GM21576 (cell line): ENCODE data around the gene NTN3.
A peak's percentile ranks its signal among the peaks of the same experiment; 100 is the strongest.

ENCODE experiments used
- ATAC-seq: cut with Tn5 transposase; IDR thresholded peaks from one replicate; pipeline ENCODE4 v1.9.1; 2021; ENCODE audit warnings: mild to moderate bottlenecking, moderate library complexity; ENCODE audit not compliant: unreplicated experiment

The NTN3 gene

DNA sequence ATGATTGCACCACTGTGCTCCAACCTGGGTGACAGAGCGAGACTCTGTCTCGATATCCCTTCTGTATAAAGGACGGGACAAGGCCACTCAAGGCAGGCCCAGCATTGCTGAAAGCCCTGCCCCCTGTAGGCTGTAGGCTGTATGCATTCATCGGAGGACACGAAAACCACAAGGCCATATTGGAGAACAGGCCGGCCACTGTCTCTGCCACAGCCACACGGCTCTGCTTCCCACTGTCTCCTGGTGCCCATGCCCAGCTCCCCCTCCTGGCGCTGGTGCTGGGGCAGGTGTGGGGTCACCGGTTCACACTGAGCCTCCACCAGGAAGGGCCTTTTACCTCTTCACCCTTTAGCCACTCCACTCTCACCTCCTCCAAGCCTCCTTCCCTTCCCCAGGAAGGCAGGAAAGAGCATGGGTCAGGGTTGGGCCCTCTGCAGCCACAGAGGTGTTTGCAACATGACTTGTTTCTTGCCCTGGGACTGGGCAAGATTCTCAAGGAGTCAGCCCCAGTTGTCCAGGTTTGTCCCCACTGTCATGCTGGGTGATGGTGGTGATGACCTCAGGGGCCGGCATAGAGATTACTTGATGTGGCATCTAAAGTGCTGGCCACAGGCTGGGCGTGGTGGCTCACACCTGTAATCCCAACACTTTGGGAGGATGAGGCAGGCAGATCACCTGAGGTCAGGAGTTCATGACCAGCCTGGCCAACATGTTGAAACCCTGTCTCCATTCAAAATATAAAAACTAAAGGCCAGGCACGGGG lies 5.3 kb upstream of the NTN3 start:
- no peak for ATAC-seq

DNA sequence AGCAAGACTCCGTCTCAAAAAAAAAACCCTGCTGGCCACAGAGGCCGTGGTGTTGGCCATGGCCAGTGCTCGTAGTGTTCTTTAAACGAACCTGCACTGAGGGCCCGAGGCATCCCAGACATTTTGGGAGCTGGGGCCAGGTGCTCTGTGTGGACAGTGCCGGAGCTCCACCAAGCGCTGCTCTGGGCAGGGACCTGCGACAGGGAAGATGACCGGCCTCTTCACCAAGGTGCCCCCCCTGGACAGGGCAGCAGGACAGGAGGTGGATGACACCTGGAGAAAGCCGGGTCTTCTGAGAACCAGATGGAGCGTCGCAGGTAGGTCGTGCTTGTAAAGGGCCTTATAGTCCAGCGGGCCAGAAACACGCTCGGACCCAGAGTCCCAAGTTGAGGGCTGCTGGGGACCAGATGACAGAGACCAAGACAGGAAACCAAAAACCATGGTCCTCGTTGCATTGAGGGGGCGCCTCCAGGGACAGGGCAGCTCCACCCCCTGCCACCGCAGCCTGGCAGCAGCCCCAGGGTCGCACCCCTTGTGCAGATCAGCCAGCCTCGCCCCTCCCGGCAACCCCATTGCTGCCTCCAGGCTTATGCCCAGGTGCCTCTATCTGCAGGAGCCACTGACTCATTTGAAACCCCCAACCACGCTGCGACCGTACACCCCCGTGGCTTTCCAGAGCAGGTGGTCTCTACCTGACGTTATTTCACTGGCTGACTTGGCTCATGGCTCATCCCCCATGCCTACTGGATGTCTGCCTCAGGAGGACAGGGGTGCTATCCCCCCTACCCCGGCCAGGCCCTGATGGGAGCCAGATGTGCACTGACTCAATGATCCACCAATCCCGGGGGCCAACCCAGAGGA lies 4.2 kb upstream of the NTN3 start:
- ATAC-seq, result no peak

DNA sequence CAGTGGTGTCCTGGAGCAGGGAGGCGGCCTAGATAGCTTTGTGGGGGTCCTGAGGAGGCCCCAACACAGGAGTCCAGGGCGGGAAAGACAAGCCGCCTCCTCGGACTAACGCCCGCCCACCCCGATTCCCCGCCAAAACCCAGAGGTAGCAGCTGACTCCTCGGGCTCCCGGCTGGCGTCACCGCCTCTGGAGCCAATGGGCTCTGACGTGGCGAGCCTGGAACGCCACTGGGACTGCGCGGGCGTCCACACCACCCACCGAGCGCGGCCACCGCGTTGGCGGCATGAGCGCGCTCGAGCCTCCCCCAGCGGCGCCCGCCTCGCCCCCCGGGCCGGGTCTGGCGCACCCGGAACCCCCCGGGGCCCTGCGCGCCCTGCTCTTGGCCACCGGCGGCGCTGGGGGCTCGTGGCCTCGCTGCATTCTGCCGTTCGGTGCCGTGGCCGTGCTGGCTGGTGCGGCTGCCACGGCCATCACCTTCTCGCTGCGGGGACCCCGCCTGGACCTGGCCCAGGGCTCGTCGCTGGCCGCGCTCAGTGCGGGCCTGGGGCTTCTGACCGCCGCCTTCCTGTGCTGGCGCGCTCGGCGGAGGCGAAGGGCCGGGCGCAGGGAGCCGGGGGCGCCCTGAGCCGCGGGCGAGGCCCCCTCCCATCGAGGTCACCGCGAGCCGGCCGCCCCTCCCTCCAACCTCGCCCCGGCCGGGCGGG lies 3.4 kb upstream of the NTN3 start:
- ATAC-seq, result no peak

DNA sequence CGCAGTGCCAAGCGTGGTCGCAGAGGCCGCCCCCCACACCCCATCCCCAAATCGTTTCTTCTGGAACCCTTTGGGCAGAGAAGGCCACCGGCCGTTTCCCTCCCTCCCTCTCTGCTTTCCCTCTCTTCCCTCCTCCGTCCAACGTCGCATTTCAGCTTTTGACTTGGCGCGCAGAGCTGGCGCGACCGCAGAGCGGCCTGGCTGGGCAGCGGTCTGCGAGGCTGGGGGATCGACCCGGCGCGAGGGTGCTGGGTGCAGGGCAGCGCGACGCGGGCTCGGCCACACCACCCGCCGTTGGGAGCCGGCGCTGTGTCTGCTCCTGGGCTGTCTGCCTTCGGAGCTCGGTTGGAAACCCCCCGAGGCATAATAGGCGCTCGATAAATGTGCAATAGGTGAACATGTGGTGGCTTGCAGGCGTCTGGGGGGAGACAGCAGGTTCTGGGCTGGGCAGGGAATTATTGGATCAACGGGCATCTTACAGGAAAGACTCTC lies 2.8 kb upstream of the NTN3 start:
- no peak for ATAC-seq

DNA sequence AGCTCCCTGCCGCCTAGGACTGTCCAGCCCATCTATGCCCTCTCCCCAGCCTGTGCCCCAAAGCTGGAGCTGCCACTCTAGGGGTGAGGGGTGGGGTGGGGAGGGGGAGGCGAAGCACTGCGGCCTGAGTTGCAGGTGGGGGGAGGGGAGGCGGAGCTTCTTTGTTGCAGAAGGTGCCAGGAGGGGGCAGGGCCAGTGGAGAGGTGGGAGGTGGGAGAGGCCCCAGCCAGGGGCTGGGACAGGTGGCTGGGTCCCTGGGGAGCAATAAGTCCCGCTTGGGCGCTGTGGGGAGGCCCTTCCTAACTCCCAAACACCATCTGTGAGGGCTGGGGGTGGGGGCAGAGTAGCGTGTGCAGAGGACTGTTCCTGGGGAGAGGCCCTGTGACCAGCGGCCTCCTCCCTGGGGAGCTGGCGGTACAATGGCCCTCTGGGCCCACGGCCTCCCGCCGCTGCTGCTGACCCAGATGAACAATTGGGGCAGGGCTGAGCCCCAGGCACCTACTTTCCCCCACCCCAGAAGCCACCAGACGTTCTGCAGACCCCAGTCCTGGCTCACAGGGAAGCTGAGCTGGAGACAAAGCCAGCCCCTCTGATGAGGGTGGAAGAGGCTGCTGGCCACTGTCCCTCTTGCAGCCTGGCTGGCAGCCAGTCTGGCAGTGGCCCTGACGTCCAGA lies 2.2 kb upstream of the NTN3 start:
- peak; percentile 36 for ATAC-seq

DNA sequence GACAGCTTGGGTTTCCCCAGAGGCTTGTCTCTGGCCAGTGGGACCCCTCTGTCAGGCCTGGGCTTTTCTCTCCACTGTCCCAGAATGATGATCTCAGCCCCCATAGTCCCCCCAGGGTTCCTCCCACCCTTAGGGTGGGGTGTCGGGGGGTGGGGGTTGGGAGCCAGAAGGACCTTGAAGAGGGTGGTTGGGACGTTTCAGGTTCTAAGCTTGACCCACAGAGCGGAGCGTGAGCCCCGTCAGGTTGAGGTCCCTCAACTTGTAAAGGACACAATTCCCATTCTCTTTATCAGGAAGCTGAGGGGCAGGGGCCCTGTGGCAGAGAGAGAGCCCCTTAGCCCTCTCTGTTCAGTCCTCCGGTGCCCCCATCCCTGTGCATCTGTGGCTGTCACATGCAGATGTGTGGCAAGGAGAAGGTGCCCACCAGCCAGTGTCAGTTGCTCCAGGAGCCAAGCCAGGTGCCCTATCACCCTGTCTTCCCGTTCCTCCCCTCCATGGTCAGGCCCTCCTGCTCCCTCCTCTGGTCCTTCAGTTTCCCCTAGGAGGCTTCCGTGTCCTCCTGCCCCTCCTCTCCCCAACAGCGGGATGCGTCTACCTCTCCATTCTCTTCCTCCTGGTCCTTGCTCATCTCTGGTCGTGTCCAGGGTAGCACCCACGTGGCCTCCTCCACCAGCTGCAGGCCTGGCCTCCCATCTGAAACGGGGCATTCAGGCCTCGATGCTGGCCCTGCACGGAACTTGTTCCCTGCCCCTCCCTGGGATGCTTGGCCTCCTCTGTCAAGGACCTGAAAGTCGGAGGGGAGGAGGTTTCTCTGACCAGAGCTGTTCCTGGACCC lies 1.5 kb upstream of the NTN3 start:
- no peak for ATAC-seq

DNA sequence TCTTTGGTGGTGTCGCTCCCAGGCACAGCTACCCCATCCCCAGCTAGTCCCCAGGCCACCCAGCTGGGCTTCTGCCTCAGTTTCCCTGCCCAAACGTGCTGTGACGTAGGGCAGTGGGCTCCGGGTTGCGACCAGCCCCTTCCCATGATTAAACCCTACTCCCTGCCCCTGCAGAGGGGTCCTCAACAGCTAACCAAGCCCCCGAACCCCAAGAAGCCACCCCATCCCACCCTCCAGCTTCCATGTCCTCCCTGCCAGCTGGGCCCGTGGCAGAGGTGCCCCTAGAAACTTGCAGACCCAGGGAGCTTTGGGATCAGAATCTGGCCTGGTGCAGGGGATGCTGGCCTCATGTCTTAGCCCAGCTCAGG lies 879 bp upstream of the NTN3 start:
- no peak for ATAC-seq

DNA sequence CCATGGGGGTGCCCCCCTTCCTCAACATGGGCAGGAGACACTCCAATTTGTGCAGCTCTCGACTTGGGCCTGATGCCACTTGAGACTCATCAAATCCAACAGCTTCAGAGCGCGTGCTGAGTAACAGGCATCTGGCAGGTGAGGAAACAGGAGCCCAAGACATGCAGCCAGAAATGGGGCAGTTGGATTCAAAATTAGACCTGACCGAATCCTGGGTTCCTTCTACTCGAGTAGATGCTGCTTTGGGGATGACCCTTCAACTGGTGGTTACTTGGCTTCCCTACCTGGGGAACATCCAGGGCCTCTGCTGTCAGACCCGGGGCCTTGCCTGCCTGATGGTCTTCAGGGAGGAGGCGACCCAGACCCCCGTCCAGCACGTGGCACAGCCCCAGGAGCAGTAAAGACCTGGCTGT lies 488 bp upstream of the NTN3 start:
- no peak for ATAC-seq

DNA sequence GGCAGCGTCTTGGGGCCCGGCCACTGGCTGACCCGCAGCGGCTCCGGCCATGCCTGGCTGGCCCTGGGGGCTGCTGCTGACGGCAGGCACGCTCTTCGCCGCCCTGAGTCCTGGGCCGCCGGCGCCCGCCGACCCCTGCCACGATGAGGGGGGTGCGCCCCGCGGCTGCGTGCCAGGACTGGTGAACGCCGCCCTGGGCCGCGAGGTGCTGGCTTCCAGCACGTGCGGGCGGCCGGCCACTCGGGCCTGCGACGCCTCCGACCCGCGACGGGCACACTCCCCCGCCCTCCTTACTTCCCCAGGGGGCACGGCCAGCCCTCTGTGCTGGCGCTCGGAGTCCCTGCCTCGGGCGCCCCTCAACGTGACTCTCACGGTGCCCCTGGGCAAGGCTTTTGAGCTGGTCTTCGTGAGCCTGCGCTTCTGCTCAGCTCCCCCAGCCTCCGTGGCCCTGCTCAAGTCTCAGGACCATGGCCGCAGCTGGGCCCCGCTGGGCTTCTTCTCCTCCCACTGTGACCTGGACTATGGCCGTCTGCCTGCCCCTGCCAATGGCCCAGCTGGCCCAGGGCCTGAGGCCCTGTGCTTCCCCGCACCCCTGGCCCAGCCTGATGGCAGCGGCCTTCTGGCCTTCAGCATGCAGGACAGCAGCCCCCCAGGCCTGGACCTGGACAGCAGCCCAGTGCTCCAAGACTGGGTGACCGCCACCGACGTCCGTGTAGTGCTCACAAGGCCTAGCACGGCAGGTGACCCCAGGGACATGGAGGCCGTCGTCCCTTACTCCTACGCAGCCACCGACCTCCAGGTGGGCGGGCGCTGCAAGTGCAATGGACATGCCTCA lies 773 bp downstream of the NTN3 start:
- ATAC-seq, result no peak

DNA sequence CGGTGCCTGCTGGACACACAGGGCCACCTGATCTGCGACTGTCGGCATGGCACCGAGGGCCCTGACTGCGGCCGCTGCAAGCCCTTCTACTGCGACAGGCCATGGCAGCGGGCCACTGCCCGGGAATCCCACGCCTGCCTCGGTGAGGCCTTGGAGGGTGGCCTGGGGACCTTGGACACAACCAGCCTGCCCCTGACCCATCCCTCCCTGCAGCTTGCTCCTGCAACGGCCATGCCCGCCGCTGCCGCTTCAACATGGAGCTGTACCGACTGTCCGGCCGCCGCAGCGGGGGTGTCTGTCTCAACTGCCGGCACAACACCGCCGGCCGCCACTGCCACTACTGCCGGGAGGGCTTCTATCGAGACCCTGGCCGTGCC lies 1.4 kb downstream of the NTN3 start:
- no peak for ATAC-seq

DNA sequence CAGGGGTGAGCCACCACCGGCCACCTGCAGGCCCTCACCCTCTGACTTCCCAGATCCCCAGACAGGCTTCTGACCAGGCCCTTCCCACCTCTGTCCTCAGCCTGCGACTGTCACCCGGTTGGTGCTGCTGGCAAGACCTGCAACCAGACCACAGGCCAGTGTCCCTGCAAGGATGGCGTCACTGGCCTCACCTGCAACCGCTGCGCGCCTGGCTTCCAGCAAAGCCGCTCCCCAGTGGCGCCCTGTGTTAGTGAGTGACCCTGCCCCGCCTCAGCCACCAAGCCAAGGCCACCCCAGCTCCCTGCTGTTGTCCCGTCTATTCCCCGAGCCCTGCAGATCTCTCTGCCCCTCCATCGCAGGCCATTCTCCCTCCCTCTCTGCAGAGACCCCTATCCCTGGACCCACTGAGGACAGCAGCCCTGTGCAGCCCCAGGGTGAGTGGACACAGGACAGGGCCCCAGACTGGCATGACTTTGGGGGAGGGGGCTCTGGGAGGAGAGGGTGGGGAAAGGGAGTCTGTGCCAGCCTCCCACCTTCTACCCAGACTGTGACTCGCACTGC lies 1.9 kb downstream of the NTN3 start:
- no peak for ATAC-seq

DNA sequence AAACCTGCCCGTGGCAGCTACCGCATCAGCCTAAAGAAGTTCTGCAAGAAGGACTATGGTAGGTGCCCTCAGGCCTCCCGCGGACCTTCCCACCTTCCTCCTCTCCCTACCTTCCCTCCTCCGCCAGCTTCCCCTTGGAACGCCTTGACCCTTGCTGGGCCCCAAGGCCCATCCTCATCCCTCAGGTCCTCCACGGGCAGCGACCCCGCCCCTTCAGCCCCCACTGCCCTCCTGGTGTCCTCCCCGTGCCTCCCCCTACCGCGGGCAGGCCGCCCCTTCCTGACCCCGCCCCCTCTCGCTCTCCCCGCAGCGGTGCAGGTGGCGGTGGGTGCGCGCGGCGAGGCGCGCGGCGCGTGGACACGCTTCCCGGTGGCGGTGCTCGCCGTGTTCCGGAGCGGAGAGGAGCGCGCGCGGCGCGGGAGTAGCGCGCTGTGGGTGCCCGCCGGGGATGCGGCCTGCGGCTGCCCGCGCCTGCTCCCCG lies 2.4 kb downstream of the NTN3 start:
- no peak for ATAC-seq

DNA sequence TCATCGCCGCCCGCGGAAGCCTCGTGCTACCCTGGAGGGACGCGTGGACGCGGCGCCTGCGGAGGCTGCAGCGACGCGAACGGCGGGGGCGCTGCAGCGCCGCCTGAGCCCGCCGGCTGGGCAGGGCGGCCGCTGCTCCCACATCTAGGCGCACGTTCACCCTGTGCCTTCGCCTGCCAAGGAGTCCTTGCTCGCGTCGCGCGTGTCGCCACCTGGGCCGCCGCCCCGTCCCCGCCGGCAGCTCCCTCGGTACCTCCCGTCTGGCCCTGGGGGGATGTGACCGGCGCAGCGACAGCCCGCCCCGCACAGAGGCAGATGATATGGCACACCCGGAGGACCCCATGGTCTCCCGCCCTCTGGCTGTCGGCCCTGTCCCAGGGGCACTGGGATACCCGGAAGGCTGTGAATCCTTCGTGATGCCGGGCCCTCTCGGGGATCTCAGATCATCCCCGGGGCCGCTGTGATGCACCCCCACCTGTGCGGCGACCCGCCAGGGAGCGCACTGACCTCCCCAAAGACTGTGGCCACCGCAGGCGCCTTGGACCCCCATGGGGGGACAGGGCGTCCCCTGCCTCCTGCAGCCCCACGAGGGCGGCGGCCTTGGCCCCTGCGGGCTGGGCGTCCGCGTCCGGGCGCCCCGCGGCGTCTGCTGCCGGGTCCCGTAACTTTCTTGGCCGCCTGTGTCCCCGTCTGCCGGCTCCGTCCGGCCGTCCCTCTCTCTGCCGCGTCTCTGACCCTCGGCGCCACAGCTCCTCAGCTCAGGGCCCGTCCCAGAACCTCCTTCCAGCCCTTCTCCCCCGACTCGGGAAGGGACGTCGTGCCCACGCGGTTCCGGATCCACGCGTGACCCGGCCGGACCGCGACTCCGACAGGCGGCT lies 3.1 kb downstream of the NTN3 start:
- ATAC-seq, result no peak

DNA sequence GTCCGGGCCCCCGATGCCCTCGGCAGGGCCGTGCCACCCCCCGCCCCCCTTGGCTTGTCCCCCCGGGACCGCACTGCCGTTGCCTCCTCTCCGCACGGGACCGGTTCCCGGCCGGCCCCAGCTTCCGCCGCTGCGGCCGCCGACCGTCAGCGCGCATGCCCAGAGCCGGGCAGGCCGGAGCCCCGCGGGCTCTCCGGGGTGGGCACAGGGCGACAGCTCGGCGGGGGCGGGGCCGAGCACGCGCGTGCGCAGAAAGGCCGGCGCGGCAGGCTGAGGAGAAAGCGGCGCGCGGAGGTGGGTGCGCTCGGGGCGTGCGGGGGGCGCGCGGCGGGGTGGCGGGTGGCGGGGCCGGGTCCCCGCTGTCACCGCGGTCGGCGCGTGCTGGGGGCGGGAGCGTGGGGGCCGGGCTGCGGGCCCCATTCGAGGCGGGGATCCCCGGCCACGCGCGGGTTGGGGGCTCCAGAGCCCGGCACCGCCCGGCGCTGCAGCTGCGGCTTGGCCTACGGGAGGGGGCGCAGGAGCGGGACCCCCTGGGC lies 3.8 kb downstream of the NTN3 start, which contains the start of gene TBC1D24:
Gene TBC1D24, plus strand, starts transcription at position 251 of the 536 bp plus-strand sequence. CDS start 21,022 bp downstream, outside the sequence.
- ATAC-seq, result peak; percentile 54

DNA sequence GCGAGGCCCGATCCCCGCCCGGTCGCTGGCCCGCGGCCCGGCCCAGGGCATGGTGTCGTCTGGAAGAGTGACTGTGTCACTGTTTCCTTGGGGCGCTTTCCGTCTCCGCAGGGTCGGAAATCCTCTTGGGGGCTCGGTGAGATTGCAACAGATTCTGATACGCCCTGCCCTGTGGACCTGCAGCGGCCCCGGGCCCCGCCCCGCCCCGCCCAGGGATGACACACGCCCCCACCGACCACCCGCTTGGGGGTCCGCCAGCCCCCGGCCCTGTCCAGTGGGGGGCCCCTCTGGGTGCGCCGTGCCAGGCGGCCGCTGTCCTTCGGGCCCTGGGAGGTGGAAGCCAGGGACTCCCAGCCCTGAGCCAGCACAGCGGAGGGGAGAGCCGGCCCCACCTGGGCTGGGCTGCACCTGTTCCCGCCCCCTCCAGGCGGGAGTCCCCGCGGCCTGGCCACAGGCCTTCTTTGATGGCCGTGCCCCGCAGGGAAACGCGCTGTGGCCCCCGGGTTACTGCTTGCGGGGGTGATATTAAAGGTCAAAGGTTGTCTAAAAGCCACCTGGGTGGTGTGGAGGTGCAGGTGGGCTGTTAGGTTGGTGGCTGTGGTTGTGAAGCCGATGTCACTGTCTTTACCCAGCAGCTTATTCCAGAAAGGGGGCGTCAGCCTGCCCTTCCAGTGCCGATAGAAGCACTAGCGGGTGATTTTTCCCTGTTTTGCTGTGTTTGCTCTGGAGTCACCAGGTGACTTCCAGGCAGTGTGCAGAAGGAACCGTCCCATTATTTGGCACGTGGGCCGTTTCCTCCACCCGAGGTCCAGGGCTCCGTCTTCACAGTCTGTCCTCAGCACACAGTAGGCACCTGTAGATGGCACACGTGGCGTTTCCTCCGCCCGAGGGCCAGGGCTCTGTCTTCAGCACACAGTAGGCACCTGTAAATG lies 4.6 kb downstream of the NTN3 start:
- ATAC-seq, result no peak

DNA sequence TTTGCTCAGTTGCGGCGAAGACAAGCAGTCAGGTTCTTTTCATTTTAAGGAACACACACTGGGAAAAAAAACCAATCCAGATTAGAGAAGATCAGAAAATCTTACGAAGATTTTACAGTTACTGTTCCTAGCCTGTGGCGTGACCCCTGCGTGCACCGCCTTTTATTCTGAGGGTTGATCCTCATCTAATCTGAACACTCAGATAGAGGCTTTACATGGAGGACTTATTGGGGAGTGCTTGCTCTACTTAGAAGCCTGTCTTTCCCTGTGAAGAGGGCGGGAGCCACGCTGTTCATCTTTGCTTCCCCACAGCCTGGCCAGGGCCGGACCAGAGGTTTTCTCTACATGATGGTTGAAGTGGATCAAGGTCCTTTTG lies 5.2 kb downstream of the NTN3 start:
- no peak for ATAC-seq
